AG09319 (cell line): ENCODE data around the gene SERPINA4.

Experiments used
- DNase-seq: peaks from one replicate; pipeline ENCODE4 v3.0.0-alpha.2; 2010; ENCODE audit warnings: low read depth; ENCODE audit errors: extremely low read depth
- TF ChIP-seq, protein P1 (sequence below): IDR thresholded peaks from 2 replicates; pipeline ENCODE4 v1.5.1; 2011; ENCODE audit warnings: low read depth, mild to moderate bottlenecking, inconsistent platforms, low read length, moderate library complexity

The SERPINA4 gene

GRCh38 chr14:94617366-94617941 is 56.2 kb downstream of the SERPINA4 start:
- DNase-seq: no peak
- TF ChIP-seq, protein P1, sequence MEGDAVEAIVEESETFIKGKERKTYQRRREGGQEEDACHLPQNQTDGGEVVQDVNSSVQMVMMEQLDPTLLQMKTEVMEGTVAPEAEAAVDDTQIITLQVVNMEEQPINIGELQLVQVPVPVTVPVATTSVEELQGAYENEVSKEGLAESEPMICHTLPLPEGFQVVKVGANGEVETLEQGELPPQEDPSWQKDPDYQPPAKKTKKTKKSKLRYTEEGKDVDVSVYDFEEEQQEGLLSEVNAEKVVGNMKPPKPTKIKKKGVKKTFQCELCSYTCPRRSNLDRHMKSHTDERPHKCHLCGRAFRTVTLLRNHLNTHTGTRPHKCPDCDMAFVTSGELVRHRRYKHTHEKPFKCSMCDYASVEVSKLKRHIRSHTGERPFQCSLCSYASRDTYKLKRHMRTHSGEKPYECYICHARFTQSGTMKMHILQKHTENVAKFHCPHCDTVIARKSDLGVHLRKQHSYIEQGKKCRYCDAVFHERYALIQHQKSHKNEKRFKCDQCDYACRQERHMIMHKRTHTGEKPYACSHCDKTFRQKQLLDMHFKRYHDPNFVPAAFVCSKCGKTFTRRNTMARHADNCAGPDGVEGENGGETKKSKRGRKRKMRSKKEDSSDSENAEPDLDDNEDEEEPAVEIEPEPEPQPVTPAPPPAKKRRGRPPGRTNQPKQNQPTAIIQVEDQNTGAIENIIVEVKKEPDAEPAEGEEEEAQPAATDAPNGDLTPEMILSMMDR: no peak

GRCh38 chr14:94617988-94618822 is 57.0 kb downstream of the SERPINA4 start:
- TF ChIP-seq, protein P1: no peak
- DNase-seq: no peak

GRCh38 chr14:94619297-94619696 is 58.1 kb downstream of the SERPINA4 start:
- DNase-seq: no peak
- TF ChIP-seq, protein P1: no peak
